ENCODE data around the gene CRB2. TPM values are rescaled to one million over a fixed set of nuclear protein-coding genes. Genes with fewer than 3 reads are reported as not detected.

CRB2 gene
- total RNA-seq, 1 experiment from 2014 or later, result 0.07 TPM

DNA sequence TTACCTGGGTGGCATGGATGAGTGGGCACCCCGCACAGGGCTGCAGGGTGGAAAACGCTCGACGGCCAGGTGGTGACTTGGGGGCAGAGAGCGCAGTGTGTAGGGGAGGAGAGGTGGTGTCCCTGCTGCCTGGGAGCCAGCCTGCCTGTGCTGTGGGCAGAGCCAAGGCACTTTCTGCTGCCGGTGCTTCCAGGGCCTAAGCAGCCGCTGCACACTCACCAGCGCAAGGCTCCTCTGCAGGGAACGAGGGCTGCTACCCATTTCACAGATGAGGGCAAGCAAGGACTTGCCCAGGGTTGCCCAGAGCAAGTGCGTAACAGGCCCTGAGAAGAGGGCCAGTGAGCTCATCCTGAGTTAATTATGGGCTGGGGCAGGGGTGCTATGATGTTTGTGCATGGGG lies 62.5 kb downstream of the CRB2 start:
- no peak overlapping the region for H3K9ac ChIP-seq (ENCODE audit: low read length)
- H3K9me2 ChIP-seq (ENCODE audit: insufficient read depth), result no peaks in the 10 kb centered on the region
- ChIA-PET RAD21 (ENCODE audit: low non-redundant PET in 1 of 2, low total read pairs in 2 of 2, uncharacterized antibody in 2 of 2, unreplicated experiment in 2 of 2) (no interaction called here), CTCF (no interaction called here), POLR2A (no interaction called here)
- no peaks in the 10 kb centered on the region for H4K20me1 ChIP-seq (ENCODE audit: insufficient read depth)
- BruUV-seq (replicated peaks), result no TSS peak
- no peaks in the 10 kb centered on the region for H3K4me1 ChIP-seq (ENCODE audit: control insufficient read depth in 1 of 2, insufficient read depth in 2 of 2, low read length in 2 of 2)
- H3K27ac ChIP-seq (ENCODE audit: low read depth, low read length), result no peak overlapping the region
- no peaks in the 10 kb centered on the region for H3K9me3 ChIP-seq (ENCODE audit: control insufficient read depth in 1 of 2, insufficient read depth in 1 of 2, low read depth in 1 of 2, low read length in 2 of 2)
- H2AFZ ChIP-seq (ENCODE audit: low read depth, low read length, poor library complexity, severe bottlenecking), result no peak overlapping the region
- H3K36me3 ChIP-seq (ENCODE audit: control insufficient read depth in 1 of 2, insufficient read depth in 2 of 2, low read length in 2 of 2), result no peaks in the 10 kb centered on the region
- no peak for ATAC-seq
- no peak for DNase-seq (ENCODE audit: low read depth, low spot score)
- intact Hi-C loops (cut with micrococcal nuclease), result no loop called here
- no peaks in the 10 kb centered on the region for H3K27me3 ChIP-seq (ENCODE audit: insufficient read depth, low read length)
- H3K4me3 ChIP-seq (replicated peaks in 1 of 2; ENCODE audit: low read depth in 1 of 2, low read length in 2 of 2), result no peak overlapping the region
- no peak overlapping the region for H3K4me2 ChIP-seq (ENCODE audit: low read length)
- no peaks in the 10 kb centered on the region for H3K79me2 ChIP-seq (ENCODE audit: insufficient read depth, low read length)
- TF ChIP-seq TCF7L2 (IDR thresholded peaks at IDR 0.05; ENCODE audit: borderline replicate concordance, extremely low read depth, insufficient read depth, insufficient read length), result no peak
- no peak for TF ChIP-seq ZNF274 (IDR thresholded peaks at IDR 0.05; ENCODE audit: low read depth, low read length)
- TF ChIP-seq, protein P1, sequence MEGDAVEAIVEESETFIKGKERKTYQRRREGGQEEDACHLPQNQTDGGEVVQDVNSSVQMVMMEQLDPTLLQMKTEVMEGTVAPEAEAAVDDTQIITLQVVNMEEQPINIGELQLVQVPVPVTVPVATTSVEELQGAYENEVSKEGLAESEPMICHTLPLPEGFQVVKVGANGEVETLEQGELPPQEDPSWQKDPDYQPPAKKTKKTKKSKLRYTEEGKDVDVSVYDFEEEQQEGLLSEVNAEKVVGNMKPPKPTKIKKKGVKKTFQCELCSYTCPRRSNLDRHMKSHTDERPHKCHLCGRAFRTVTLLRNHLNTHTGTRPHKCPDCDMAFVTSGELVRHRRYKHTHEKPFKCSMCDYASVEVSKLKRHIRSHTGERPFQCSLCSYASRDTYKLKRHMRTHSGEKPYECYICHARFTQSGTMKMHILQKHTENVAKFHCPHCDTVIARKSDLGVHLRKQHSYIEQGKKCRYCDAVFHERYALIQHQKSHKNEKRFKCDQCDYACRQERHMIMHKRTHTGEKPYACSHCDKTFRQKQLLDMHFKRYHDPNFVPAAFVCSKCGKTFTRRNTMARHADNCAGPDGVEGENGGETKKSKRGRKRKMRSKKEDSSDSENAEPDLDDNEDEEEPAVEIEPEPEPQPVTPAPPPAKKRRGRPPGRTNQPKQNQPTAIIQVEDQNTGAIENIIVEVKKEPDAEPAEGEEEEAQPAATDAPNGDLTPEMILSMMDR (IDR thresholded peaks at IDR 0.05 in 2 of 3, conservative IDR thresholded peaks at IDR 0.05 in 1 of 3; ENCODE audit: borderline replicate concordance in 1 of 3, insufficient read depth in 1 of 3, low read depth in 2 of 3, low read length in 2 of 3), result no peak
- no peak for TF ChIP-seq EZH2phosphoT487 (IDR thresholded peaks at IDR 0.05; ENCODE audit: borderline replicate concordance)
- TF ChIP-seq, protein P2, sequence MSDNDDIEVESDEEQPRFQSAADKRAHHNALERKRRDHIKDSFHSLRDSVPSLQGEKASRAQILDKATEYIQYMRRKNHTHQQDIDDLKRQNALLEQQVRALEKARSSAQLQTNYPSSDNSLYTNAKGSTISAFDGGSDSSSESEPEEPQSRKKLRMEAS (IDR thresholded peaks at IDR 0.05), result no peak
- TF ChIP-seq CBX3 (IDR thresholded peaks at IDR 0.05; ENCODE audit: low read depth), result no peak
- no peak for TF ChIP-seq SIN3A (IDR thresholded peaks at IDR 0.05; ENCODE audit: low read depth)
- no peak for TF ChIP-seq JUND (IDR thresholded peaks at IDR 0.05)
- no peak for TF ChIP-seq FOSL1 (IDR thresholded peaks at IDR 0.05; ENCODE audit: low read depth)
- no peak for TF ChIP-seq CEBPB (IDR thresholded peaks at IDR 0.05; ENCODE audit: low read depth)
- TF ChIP-seq SP1 (IDR thresholded peaks at IDR 0.05; ENCODE audit: low read depth), result no peak
- TF ChIP-seq, protein P3, sequence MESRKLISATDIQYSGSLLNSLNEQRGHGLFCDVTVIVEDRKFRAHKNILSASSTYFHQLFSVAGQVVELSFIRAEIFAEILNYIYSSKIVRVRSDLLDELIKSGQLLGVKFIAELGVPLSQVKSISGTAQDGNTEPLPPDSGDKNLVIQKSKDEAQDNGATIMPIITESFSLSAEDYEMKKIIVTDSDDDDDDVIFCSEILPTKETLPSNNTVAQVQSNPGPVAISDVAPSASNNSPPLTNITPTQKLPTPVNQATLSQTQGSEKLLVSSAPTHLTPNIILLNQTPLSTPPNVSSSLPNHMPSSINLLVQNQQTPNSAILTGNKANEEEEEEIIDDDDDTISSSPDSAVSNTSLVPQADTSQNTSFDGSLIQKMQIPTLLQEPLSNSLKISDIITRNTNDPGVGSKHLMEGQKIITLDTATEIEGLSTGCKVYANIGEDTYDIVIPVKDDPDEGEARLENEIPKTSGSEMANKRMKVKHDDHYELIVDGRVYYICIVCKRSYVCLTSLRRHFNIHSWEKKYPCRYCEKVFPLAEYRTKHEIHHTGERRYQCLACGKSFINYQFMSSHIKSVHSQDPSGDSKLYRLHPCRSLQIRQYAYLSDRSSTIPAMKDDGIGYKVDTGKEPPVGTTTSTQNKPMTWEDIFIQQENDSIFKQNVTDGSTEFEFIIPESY (IDR thresholded peaks at IDR 0.05; ENCODE audit: extremely low read depth, insufficient replicate concordance, low read length), result no peak
- TF ChIP-seq SRF (IDR thresholded peaks at IDR 0.05; ENCODE audit: low read depth), result no peak
- TF ChIP-seq ZFX (IDR thresholded peaks at IDR 0.05), result no peak
- no peak for TF ChIP-seq POLR2A (IDR thresholded peaks at IDR 0.05; ENCODE audit: borderline replicate concordance, extremely low read depth, insufficient read depth, insufficient read length)
